Keratinocyte (primary cell): Measurements from ENCODE around the gene SESN3.

Experiments
- EZH2 ChIP-seq: IDR thresholded peaks from one replicate; pipeline ENCODE4 v1.6.1; 2012; ENCODE audit warnings: inconsistent platforms, mild to moderate bottlenecking, low read length, moderate library complexity
- TF ChIP-seq, protein P1 (sequence below), 3 experiments: IDR thresholded peaks in 1 of 3; conservative IDR thresholded peaks in 1 of 3; optimal IDR thresholded peaks in 1 of 3; 2 replicates in 2 of 3; 3 replicates in 1 of 3; pipeline versions ENCODE3 to v1.5.1; 2011; ENCODE audit warnings: low read length in 3 of 3, mild to moderate bottlenecking in 3 of 3, moderate library complexity in 2 of 3, control low read depth in 1 of 3, inconsistent platforms in 1 of 3; ENCODE audit not compliant: insufficient read depth in 2 of 3; ENCODE audit errors: extremely low read depth in 1 of 3

- TF ChIP-seq, protein P1, sequence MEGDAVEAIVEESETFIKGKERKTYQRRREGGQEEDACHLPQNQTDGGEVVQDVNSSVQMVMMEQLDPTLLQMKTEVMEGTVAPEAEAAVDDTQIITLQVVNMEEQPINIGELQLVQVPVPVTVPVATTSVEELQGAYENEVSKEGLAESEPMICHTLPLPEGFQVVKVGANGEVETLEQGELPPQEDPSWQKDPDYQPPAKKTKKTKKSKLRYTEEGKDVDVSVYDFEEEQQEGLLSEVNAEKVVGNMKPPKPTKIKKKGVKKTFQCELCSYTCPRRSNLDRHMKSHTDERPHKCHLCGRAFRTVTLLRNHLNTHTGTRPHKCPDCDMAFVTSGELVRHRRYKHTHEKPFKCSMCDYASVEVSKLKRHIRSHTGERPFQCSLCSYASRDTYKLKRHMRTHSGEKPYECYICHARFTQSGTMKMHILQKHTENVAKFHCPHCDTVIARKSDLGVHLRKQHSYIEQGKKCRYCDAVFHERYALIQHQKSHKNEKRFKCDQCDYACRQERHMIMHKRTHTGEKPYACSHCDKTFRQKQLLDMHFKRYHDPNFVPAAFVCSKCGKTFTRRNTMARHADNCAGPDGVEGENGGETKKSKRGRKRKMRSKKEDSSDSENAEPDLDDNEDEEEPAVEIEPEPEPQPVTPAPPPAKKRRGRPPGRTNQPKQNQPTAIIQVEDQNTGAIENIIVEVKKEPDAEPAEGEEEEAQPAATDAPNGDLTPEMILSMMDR (optimal IDR thresholded peaks at IDR 0.05 in 1 of 3, IDR thresholded peaks at IDR 0.05 in 1 of 3, conservative IDR thresholded peaks at IDR 0.05 in 1 of 3; ENCODE audit: extremely low read depth in 1 of 3, insufficient read depth in 2 of 3, low read length in 3 of 3): no peak
- TF ChIP-seq EZH2: no peak
These were observed 45.1 kb upstream of the SESN3 start for GRCh38 chr11:95276139-95276538.
